GM23338 (cell line): ENCODE results near the gene APEX1. TPM values are rescaled to one million over a fixed set of nuclear protein-coding genes. Genes with fewer than 3 reads are reported as not detected.

Source experiments
- polyA plus RNA-seq: library from polyadenylated mRNA; unstranded; fragments of >200 nt; fragmentation: Nextera tagmentation; extraction: Ambion mirVana; gene quantifications from 2 replicates; pipeline ENCODE4 v1.2.1, GENCODE V29; 2016
- small RNA-seq: library from RNA; depleted of rRNA; stranded (forward); fragments of <200 nt; gene quantifications from one replicate; pipeline ENCODE3, GENCODE V24; 2014; ENCODE audit warnings: low replicate concordance
- total RNA-seq: library from RNA; depleted of rRNA; stranded (reverse); fragments of >200 nt; shearing (Covaris generic); gene quantifications from 2 replicates; pipeline ENCODE4 v1.2.3, GENCODE V29; 2014; rRNA removed

Gene APEX1
- total and polyA plus RNA-seq, 2 experiments from 2014 or later: 247 to 279 TPM

Small RNA genes lying within 50 kb of the gene (small RNA-seq; reads per million reads assigned to genes)
- gene RNA5SP382: 8.8 reads per million, percentile 96 among the genes with 10 or more reads in this experiment

Other genes starting within 250 kb of the APEX1 start
- gene OR11H6, start 231.5 kb upstream of the APEX1 start, total RNA-seq: not detected in 2 replicates
- not detected in 2 replicates for gene OR11H6, start 231.5 kb upstream of the APEX1 start, polyA plus RNA-seq
- not detected in 2 replicates for gene OR11H7, start 226.2 kb upstream of the APEX1 start, total RNA-seq
- not detected in 2 replicates for gene OR11H7, start 226.2 kb upstream of the APEX1 start, polyA plus RNA-seq
- not detected in 2 replicates for gene OR11H4, start 215.9 kb upstream of the APEX1 start, total RNA-seq
- gene OR11H4, start 215.9 kb upstream of the APEX1 start, polyA plus RNA-seq: not detected in 2 replicates
- gene TTC5, start 149.3 kb upstream of the APEX1 start, total RNA-seq: 14.6 and 16.4 TPM in 2 replicates
- gene TTC5, start 149.3 kb upstream of the APEX1 start, polyA plus RNA-seq: 9.3 and 11.9 TPM in 2 replicates
- gene CCNB1IP1, start 121.9 kb upstream of the APEX1 start, total RNA-seq: 247 and 254 TPM in 2 replicates
- 108 and 110 TPM in 2 replicates for gene CCNB1IP1, start 121.9 kb upstream of the APEX1 start, polyA plus RNA-seq
- 27.0 and 27.8 TPM in 2 replicates for gene PARP2, start 111.6 kb upstream of the APEX1 start, total RNA-seq
- 39.5 and 42.7 TPM in 2 replicates for gene PARP2, start 111.6 kb upstream of the APEX1 start, polyA plus RNA-seq
- 8.5 and 12.9 TPM in 2 replicates for gene TEP1, start 41.7 kb upstream of the APEX1 start, total RNA-seq
- gene TEP1, start 41.7 kb upstream of the APEX1 start, polyA plus RNA-seq: 3.0 and 3.2 TPM in 2 replicates
- gene KLHL33, start 19.1 kb upstream of the APEX1 start, total RNA-seq: 0.12 and 0.35 TPM in 2 replicates
- 0.09 and 0.15 TPM in 2 replicates for gene KLHL33, start 19.1 kb upstream of the APEX1 start, polyA plus RNA-seq
- gene OSGEP, start 414 bp upstream of the APEX1 start, total RNA-seq: 59.5 and 62.8 TPM in 2 replicates
- gene OSGEP, start 414 bp upstream of the APEX1 start, polyA plus RNA-seq: 29.0 and 35.1 TPM in 2 replicates
- 24.8 and 26.4 TPM in 2 replicates for gene PIP4P1, start 6.2 kb downstream of the APEX1 start, total RNA-seq
- 18.9 and 20.9 TPM in 2 replicates for gene PIP4P1, start 6.2 kb downstream of the APEX1 start, polyA plus RNA-seq
- gene PNP, start 14.2 kb downstream of the APEX1 start, total RNA-seq: 72.3 and 102 TPM in 2 replicates
- 56.1 and 60.7 TPM in 2 replicates for gene PNP, start 14.2 kb downstream of the APEX1 start, polyA plus RNA-seq
- gene RNASE10, start 50.3 kb downstream of the APEX1 start, total RNA-seq: not detected in 2 replicates
- gene RNASE10, start 50.3 kb downstream of the APEX1 start, polyA plus RNA-seq: 0.65 and 0.82 TPM in 2 replicates
- 0.24 and 0.74 TPM in 2 replicates for gene RNASE9, start 105.8 kb downstream of the APEX1 start, total RNA-seq
- gene RNASE9, start 105.8 kb downstream of the APEX1 start, polyA plus RNA-seq: not detected in 2 replicates
- gene RNASE11, start 132.8 kb downstream of the APEX1 start, total RNA-seq: not detected in 2 replicates
- not detected in 2 replicates for gene RNASE11, start 132.8 kb downstream of the APEX1 start, polyA plus RNA-seq
- not detected in 2 replicates for gene RNASE12, start 136.2 kb downstream of the APEX1 start, total RNA-seq
- gene RNASE12, start 136.2 kb downstream of the APEX1 start, polyA plus RNA-seq: not detected in 2 replicates
- not detected in 2 replicates for gene OR6S1, start 186.5 kb downstream of the APEX1 start, total RNA-seq
- gene OR6S1, start 186.5 kb downstream of the APEX1 start, polyA plus RNA-seq: not detected in 2 replicates
- gene RNASE4, start 229.3 kb downstream of the APEX1 start, total RNA-seq: 1.6 and 2.0 TPM in 2 replicates
- 0.29 and 0.45 TPM in 2 replicates for gene RNASE4, start 229.3 kb downstream of the APEX1 start, polyA plus RNA-seq
- gene ANG, start 233.5 kb downstream of the APEX1 start, total RNA-seq: 2.3 and 5.1 TPM in 2 replicates
- gene ANG, start 233.5 kb downstream of the APEX1 start, polyA plus RNA-seq: 3.7 and 5.0 TPM in 2 replicates